Measurements from ENCODE around the gene PRKCE. TPM values are rescaled to one million over a fixed set of nuclear protein-coding genes. Genes with fewer than 3 reads are reported as not detected.
"Not testable (repeated sequence)": the region's sequence is repeated elsewhere in the genome, so short reads cannot be mapped to it uniquely, and the experiment has no call there.

The PRKCE gene
- total and polyA plus RNA-seq, 2 donors, result 3.2 to 3.3 TPM

- no peaks in the 10 kb centered on the region for H3K36me3 ChIP-seq (ENCODE audit: control insufficient read depth in 2 of 2, insufficient read depth in 2 of 2, low read length in 1 of 2)
- peaks cover 0 to 7% of the 10 kb centered on the region in 2 donors for H3K4me1 ChIP-seq (ENCODE audit: control insufficient read depth in 2 of 2, insufficient read depth in 2 of 2, low read length in 2 of 2)
- no peaks in the 10 kb centered on the region for H3K9me3 ChIP-seq (ENCODE audit: control insufficient read depth in 2 of 2, insufficient read depth in 1 of 2, low read length in 1 of 2)
- no peak overlapping the region for H3K27ac ChIP-seq (ENCODE audit: low read depth in 1 of 2, low read length in 1 of 2)
- 93% methylated on average over 2 of the region's 2 CpGs for WGBS
- DNase-seq (ENCODE audit: low read depth in 6 of 9, low spot score in 9 of 9), result no peak
- no peaks in the 10 kb centered on the region for H3K27me3 ChIP-seq (ENCODE audit: control insufficient read depth in 2 of 2, insufficient read depth in 1 of 2, low read length in 1 of 2)
- no peak overlapping the region for H3K4me3 ChIP-seq (ENCODE audit: low read length in 2 of 2)
Measured at GRCh38 chr2:45851111-45851510, 199.6 kb downstream of the PRKCE start.

GRCh38 chr2:45851576-45852304 lies 200.3 kb downstream of the PRKCE start:
- Histone ChIP-seq H3K4me3 (ENCODE audit: low read length in 2 of 2) (no peak overlapping the region), H3K9me3 (ENCODE audit: control insufficient read depth in 2 of 2, insufficient read depth in 1 of 2, low read length in 1 of 2) (no peaks in the 10 kb centered on the region), H3K27ac (ENCODE audit: low read depth in 1 of 2, low read length in 1 of 2) (no peak overlapping the region), H3K36me3 (ENCODE audit: control insufficient read depth in 2 of 2, insufficient read depth in 2 of 2, low read length in 1 of 2) (no peaks in the 10 kb centered on the region), H3K27me3 (ENCODE audit: control insufficient read depth in 2 of 2, insufficient read depth in 1 of 2, low read length in 1 of 2) (no peaks in the 10 kb centered on the region), H3K4me1 (ENCODE audit: control insufficient read depth in 2 of 2, insufficient read depth in 2 of 2, low read length in 2 of 2) (peaks cover 0 to 7% of the 10 kb centered on the region in 2 donors)
- DNase-seq (ENCODE audit: low read depth in 6 of 9, low spot score in 9 of 9), result no peak
- 97% methylated on average over 11 of the region's 11 CpGs for whole genome bisulfite sequencing

GRCh38 chr2:45852450-45853150 lies 201.1 kb downstream of the PRKCE start:
- no peaks in the 10 kb centered on the region for H3K9me3 ChIP-seq (ENCODE audit: control insufficient read depth in 2 of 2, insufficient read depth in 1 of 2, low read length in 1 of 2)
- 79% methylated on average over 6 of the region's 6 CpGs for WGBS
- H3K27ac ChIP-seq (ENCODE audit: low read depth in 1 of 2, low read length in 1 of 2), result no peak overlapping the region
- H3K27me3 ChIP-seq (ENCODE audit: control insufficient read depth in 2 of 2, insufficient read depth in 1 of 2, low read length in 1 of 2), result no peaks in the 10 kb centered on the region
- no peak overlapping the region for H3K4me3 ChIP-seq (ENCODE audit: low read length in 2 of 2)
- H3K4me1 ChIP-seq (ENCODE audit: control insufficient read depth in 2 of 2, insufficient read depth in 2 of 2, low read length in 2 of 2), result peaks cover 0 to 7% of the 10 kb centered on the region in 2 donors
- DNase-seq (ENCODE audit: low read depth in 6 of 9, low spot score in 9 of 9), result no peak
- H3K36me3 ChIP-seq (ENCODE audit: control insufficient read depth in 2 of 2, insufficient read depth in 2 of 2, low read length in 1 of 2), result no peaks in the 10 kb centered on the region

- H3K27me3 ChIP-seq (ENCODE audit: control insufficient read depth in 2 of 2, insufficient read depth in 1 of 2, low read length in 1 of 2), result no peaks in the 10 kb centered on the region
- H3K36me3 ChIP-seq (ENCODE audit: control insufficient read depth in 2 of 2, insufficient read depth in 2 of 2, low read length in 1 of 2), result no peaks in the 10 kb centered on the region
- H3K27ac ChIP-seq (ENCODE audit: low read depth in 1 of 2, low read length in 1 of 2), result no peak overlapping the region
- no peaks in the 10 kb centered on the region for H3K9me3 ChIP-seq (ENCODE audit: control insufficient read depth in 2 of 2, insufficient read depth in 1 of 2, low read length in 1 of 2)
- no peak for DNase-seq (ENCODE audit: low read depth in 6 of 9, low spot score in 9 of 9)
- 83% methylated on average over 3 of the region's 3 CpGs for WGBS
- H3K4me1 ChIP-seq (ENCODE audit: control insufficient read depth in 2 of 2, insufficient read depth in 2 of 2, low read length in 2 of 2), result peaks cover 4 to 12% of the 10 kb centered on the region in 2 donors
- H3K4me3 ChIP-seq (ENCODE audit: low read length in 2 of 2), result no peak overlapping the region
Measured at GRCh38 chr2:45855374-45855773, 203.9 kb downstream of the PRKCE start.

- Histone ChIP-seq H3K4me3 (ENCODE audit: low read length in 2 of 2) (no peak overlapping the region), H3K36me3 (ENCODE audit: control insufficient read depth in 2 of 2, insufficient read depth in 2 of 2, low read length in 1 of 2) (no peaks in the 10 kb centered on the region), H3K27me3 (ENCODE audit: control insufficient read depth in 2 of 2, insufficient read depth in 1 of 2, low read length in 1 of 2) (no peaks in the 10 kb centered on the region), H3K27ac (ENCODE audit: low read depth in 1 of 2, low read length in 1 of 2) (no peak overlapping the region), H3K4me1 (ENCODE audit: control insufficient read depth in 2 of 2, insufficient read depth in 2 of 2, low read length in 2 of 2) (peaks cover 7 to 19% of the 10 kb centered on the region in 2 donors), H3K9me3 (ENCODE audit: control insufficient read depth in 2 of 2, insufficient read depth in 1 of 2, low read length in 1 of 2) (no peaks in the 10 kb centered on the region)
- 74% methylated on average over 9 of the region's 9 CpGs for WGBS
- no peak for DNase-seq (ENCODE audit: low read depth in 6 of 9, low spot score in 9 of 9)
Measured at GRCh38 chr2:45856391-45857274, 205.2 kb downstream of the PRKCE start.

GRCh38 chr2:45857275-45857609 lies 205.8 kb downstream of the PRKCE start:
- H3K4me1 ChIP-seq (ENCODE audit: control insufficient read depth in 2 of 2, insufficient read depth in 2 of 2, low read length in 2 of 2), result peaks cover 9 to 23% of the 10 kb centered on the region in 2 donors
- H3K9me3 ChIP-seq (ENCODE audit: control insufficient read depth in 2 of 2, insufficient read depth in 1 of 2, low read length in 1 of 2), result no peaks in the 10 kb centered on the region
- H3K27ac ChIP-seq (ENCODE audit: low read depth in 1 of 2, low read length in 1 of 2), result no peak overlapping the region
- H3K36me3 ChIP-seq (ENCODE audit: control insufficient read depth in 2 of 2, insufficient read depth in 2 of 2, low read length in 1 of 2), result no peaks in the 10 kb centered on the region
- no peaks in the 10 kb centered on the region for H3K27me3 ChIP-seq (ENCODE audit: control insufficient read depth in 2 of 2, insufficient read depth in 1 of 2, low read length in 1 of 2)
- H3K4me3 ChIP-seq (ENCODE audit: low read length in 2 of 2), result no peak overlapping the region
- 96% methylated on average over 4 of the region's 4 CpGs for WGBS
- DNase-seq (ENCODE audit: low read depth in 6 of 9, low spot score in 9 of 9), result no peak

- Histone ChIP-seq H3K9me3 (ENCODE audit: control insufficient read depth in 2 of 2, insufficient read depth in 1 of 2, low read length in 1 of 2) (no peaks in the 10 kb centered on the region), H3K4me3 (ENCODE audit: low read length in 2 of 2) (no peak overlapping the region), H3K27me3 (ENCODE audit: control insufficient read depth in 2 of 2, insufficient read depth in 1 of 2, low read length in 1 of 2) (no peaks in the 10 kb centered on the region), H3K36me3 (ENCODE audit: control insufficient read depth in 2 of 2, insufficient read depth in 2 of 2, low read length in 1 of 2) (no peaks in the 10 kb centered on the region), H3K27ac (ENCODE audit: low read depth in 1 of 2, low read length in 1 of 2) (no peak overlapping the region), H3K4me1 (ENCODE audit: control insufficient read depth in 2 of 2, insufficient read depth in 2 of 2, low read length in 2 of 2) (peaks cover 9 to 31% of the 10 kb centered on the region in 2 donors)
- no peak for DNase-seq (ENCODE audit: low read depth in 6 of 9, low spot score in 9 of 9)
- WGBS, result 40% methylated on average over 11 of the region's 11 CpGs
Measured at GRCh38 chr2:45857867-45858520, 206.5 kb downstream of the PRKCE start.

- H3K36me3 ChIP-seq (ENCODE audit: control insufficient read depth in 2 of 2, insufficient read depth in 2 of 2, low read length in 1 of 2); H3K9me3 ChIP-seq (ENCODE audit: control insufficient read depth in 2 of 2, insufficient read depth in 1 of 2, low read length in 1 of 2); H3K27ac ChIP-seq (ENCODE audit: low read depth in 1 of 2, low read length in 1 of 2); H3K27me3 ChIP-seq (ENCODE audit: control insufficient read depth in 2 of 2, insufficient read depth in 1 of 2, low read length in 1 of 2); H3K4me3 ChIP-seq (ENCODE audit: low read length in 2 of 2); DNase-seq (ENCODE audit: low read depth in 6 of 9, low spot score in 9 of 9): not testable (repeated sequence)
- peaks cover 9 to 39% of the 10 kb centered on the region in 2 donors for H3K4me1 ChIP-seq (ENCODE audit: control insufficient read depth in 2 of 2, insufficient read depth in 2 of 2, low read length in 2 of 2)
- 95% methylated on average over 5 of the region's 5 CpGs for WGBS
Measured at GRCh38 chr2:45858872-45859271, 207.4 kb downstream of the PRKCE start.
